HG03025 (cell line): Measurements from ENCODE around the gene ANKS1B.
"Not testable (repeated sequence)": the region's sequence is repeated elsewhere in the genome, so short reads cannot be mapped to it uniquely, and the experiment has no call there.

Experiments used
- ATAC-seq: cut with Tn5 transposase; IDR thresholded peaks from one replicate; pipeline ENCODE4 v1.9.1; 2021; ENCODE audit warnings: mild to moderate bottlenecking, moderate library complexity; ENCODE audit not compliant: unreplicated experiment, low FRiP score

Gene ANKS1B

GRCh38 chr12:98868076-98868475 lies 1116.7 kb downstream of the ANKS1B start:
- ATAC-seq = no peak

- ATAC-seq = no peak
Measured at GRCh38 chr12:98864363-98864762, 1120.4 kb downstream of the ANKS1B start.

GRCh38 chr12:98863167-98863566 lies 1121.6 kb downstream of the ANKS1B start:
- no peak for ATAC-seq

- no peak for ATAC-seq
Measured at GRCh38 chr12:98861251-98861650, 1123.5 kb downstream of the ANKS1B start.

GRCh38 chr12:98856897-98857540 lies 1127.7 kb downstream of the ANKS1B start:
- no peak for ATAC-seq

- no peak for ATAC-seq
Measured at GRCh38 chr12:98852181-98852580, 1132.6 kb downstream of the ANKS1B start.

GRCh38 chr12:98847242-98847641 lies 1137.5 kb downstream of the ANKS1B start:
- ATAC-seq = no peak

- no peak for ATAC-seq
Measured at GRCh38 chr12:98845957-98846356, 1138.8 kb downstream of the ANKS1B start.

GRCh38 chr12:98840325-98840724 lies 1144.4 kb downstream of the ANKS1B start:
- no peak for ATAC-seq

- no peak for ATAC-seq
Measured at GRCh38 chr12:98838231-98838647, 1146.5 kb downstream of the ANKS1B start.

- ATAC-seq = not testable (repeated sequence)
Measured at GRCh38 chr12:98837134-98837752, 1147.5 kb downstream of the ANKS1B start.

- ATAC-seq = no peak
Measured at GRCh38 chr12:98830657-98831056, 1154.1 kb downstream of the ANKS1B start.

- no peak for ATAC-seq
Measured at GRCh38 chr12:98828802-98829600, 1155.7 kb downstream of the ANKS1B start.

- no peak for ATAC-seq
Measured at GRCh38 chr12:98823012-98823411, 1161.7 kb downstream of the ANKS1B start.

GRCh38 chr12:98821866-98822265 lies 1162.9 kb downstream of the ANKS1B start:
- no peak for ATAC-seq

- no peak for ATAC-seq
Measured at GRCh38 chr12:98821232-98821631, 1163.5 kb downstream of the ANKS1B start.

- no peak for ATAC-seq
Measured at GRCh38 chr12:98819821-98820404, 1164.8 kb downstream of the ANKS1B start.

- ATAC-seq = no peak
Measured at GRCh38 chr12:98819071-98819470, 1165.7 kb downstream of the ANKS1B start.

- ATAC-seq = no peak
Measured at GRCh38 chr12:98818239-98818638, 1166.5 kb downstream of the ANKS1B start.

- no peak for ATAC-seq
Measured at GRCh38 chr12:98817742-98818141, 1167.0 kb downstream of the ANKS1B start.

GRCh38 chr12:98816720-98817119 lies 1168.0 kb downstream of the ANKS1B start:
- ATAC-seq = no peak
